GM19397 (cell line): ENCODE results near the gene CES5A.
"Not testable (repeated sequence)": the region's sequence is repeated elsewhere in the genome, so short reads cannot be mapped to it uniquely, and the experiment has no call there.

Experiments
- ATAC-seq: cut with Tn5 transposase; IDR thresholded peaks from one replicate; pipeline ENCODE4 v1.9.1; 2021; ENCODE audit warnings: mild to moderate bottlenecking, moderate library complexity; ENCODE audit not compliant: unreplicated experiment

CES5A gene

GRCh38 chr16:55830658-55831294, 44.4 kb downstream of the CES5A start:
- no peak for ATAC-seq

- not testable (repeated sequence) for ATAC-seq
Observed at GRCh38 chr16:55829232-55829631, 45.9 kb downstream of the CES5A start.

- ATAC-seq, result no peak
Observed at GRCh38 chr16:55828680-55829079, 46.5 kb downstream of the CES5A start.

- no peak for ATAC-seq
Observed at GRCh38 chr16:55825115-55825728, 50.0 kb downstream of the CES5A start.

GRCh38 chr16:55824473-55825000, 50.6 kb downstream of the CES5A start:
- ATAC-seq, result no peak

GRCh38 chr16:55822280-55822810, 52.8 kb downstream of the CES5A start:
- ATAC-seq, result no peak

GRCh38 chr16:55821210-55821609, 54.0 kb downstream of the CES5A start:
- no peak for ATAC-seq

GRCh38 chr16:55820615-55821014, 54.6 kb downstream of the CES5A start:
- ATAC-seq, result no peak

GRCh38 chr16:55817236-55817912, 57.8 kb downstream of the CES5A start:
- no peak for ATAC-seq

- not testable (repeated sequence) for ATAC-seq
Observed at GRCh38 chr16:55816222-55816621, 59.0 kb downstream of the CES5A start.

GRCh38 chr16:55815320-55815719, 59.9 kb downstream of the CES5A start:
- ATAC-seq, result no peak

GRCh38 chr16:55814174-55814573, 61.0 kb downstream of the CES5A start:
- ATAC-seq, result not testable (repeated sequence)

GRCh38 chr16:55813730-55814129, 61.4 kb downstream of the CES5A start:
- ATAC-seq, result not testable (repeated sequence)

GRCh38 chr16:55812951-55813350, 62.2 kb downstream of the CES5A start:
- no peak for ATAC-seq

- no peak for ATAC-seq
Observed at GRCh38 chr16:55811811-55812210, 63.4 kb downstream of the CES5A start.

- no peak for ATAC-seq
Observed at GRCh38 chr16:55810451-55810961, 64.7 kb downstream of the CES5A start.

GRCh38 chr16:55809851-55810250, 65.3 kb downstream of the CES5A start:
- ATAC-seq, result no peak

- ATAC-seq, result no peak
Observed at GRCh38 chr16:55809386-55809785, 65.8 kb downstream of the CES5A start.

- not testable (repeated sequence) for ATAC-seq
Observed at GRCh38 chr16:55808286-55808685, 66.9 kb downstream of the CES5A start.

- not testable (repeated sequence) for ATAC-seq
Observed at GRCh38 chr16:55805104-55805503, 70.1 kb downstream of the CES5A start.

- not testable (repeated sequence) for ATAC-seq
Observed at GRCh38 chr16:55803681-55804080, 71.5 kb downstream of the CES5A start.
